CD4-positive, alpha-beta memory T cell (primary cell): Measurements from ENCODE around the gene ASB13. TPM values are rescaled to one million over a fixed set of nuclear protein-coding genes. Genes with fewer than 3 reads are reported as not detected.

Experiments used
- CTCF ChIA-PET: fragments of 350-600 bp; sonication (Branson Sonifier 250); formaldehyde crosslinking; loops from one replicate; lab custom pipeline; 2021; ENCODE audit warnings: inconsistent platforms; ENCODE audit not compliant: partially characterized antibody; lab: Charles Lee
- POLR2A ChIA-PET: fragments of 350-600 bp; sonication (Branson Sonifier 250); formaldehyde crosslinking; loops from one replicate; lab custom pipeline; 2021; ENCODE audit not compliant: partially characterized antibody; lab: Charles Lee
- DNase-seq, 5 donors: peaks; one replicate each; pipeline versions ENCODE4 v3.0.0 to v3.0.0-alpha.2; 2020 to 2022; ENCODE audit warnings: mixed read lengths in 1 of 5
- H3K27ac ChIP-seq: one replicate; pipeline ENCODE4 v1.7.0; 2013; ENCODE audit warnings: low read depth, low read length
- H3K27me3 ChIP-seq: 2 replicates; pipeline ENCODE4 v1.7.0; 2013; ENCODE audit warnings: mild to moderate bottlenecking, low read length, moderate library complexity; ENCODE audit not compliant: insufficient read depth
- H3K36me3 ChIP-seq: 2 replicates; pipeline ENCODE4 v1.7.0; 2013; ENCODE audit warnings: mild to moderate bottlenecking, low read length, moderate library complexity; ENCODE audit not compliant: insufficient read depth
- H3K4me1 ChIP-seq: 2 replicates; pipeline ENCODE4 v1.7.0; 2013; ENCODE audit warnings: mild to moderate bottlenecking, low read length, moderate library complexity; ENCODE audit not compliant: insufficient read depth
- H3K4me3 ChIP-seq, 2 donors: one replicate each; pipeline ENCODE4 v1.7.0; 2013; ENCODE audit warnings: low read length in 2 of 2, mild to moderate bottlenecking in 1 of 2
- H3K9me3 ChIP-seq, 2 donors: one replicate each; pipeline ENCODE4 v1.7.0; 2013; ENCODE audit warnings: low read length in 2 of 2, control low read depth in 1 of 2; ENCODE audit not compliant: control insufficient read depth in 1 of 2
- H3K27ac Mint-ChIP-seq, 7 donors: one replicate each; pipeline ENCODE4 v1.8.0; 2020 to 2021; ENCODE audit warnings: mixed read lengths in 7 of 7, mild to moderate bottlenecking in 6 of 7, inconsistent platforms in 3 of 7, moderate library complexity in 3 of 7
- H3K27me3 Mint-ChIP-seq, 2 donors: one replicate each; pipeline ENCODE4 v1.8.0; 2020 to 2021; ENCODE audit warnings: mixed read lengths in 2 of 2
- H3K36me3 Mint-ChIP-seq, 2 donors: one replicate each; pipeline ENCODE4 v1.8.0; 2020 to 2021; ENCODE audit warnings: mixed read lengths in 2 of 2, inconsistent platforms in 1 of 2, mild to moderate bottlenecking in 1 of 2
- H3K4me1 Mint-ChIP-seq, 4 donors: one replicate each; pipeline ENCODE4 v1.8.0; 2020 to 2021; ENCODE audit warnings: mixed read lengths in 4 of 4, mild to moderate bottlenecking in 1 of 4
- H3K4me3 Mint-ChIP-seq, 8 donors: one replicate each; pipeline ENCODE4 v1.8.0; 2020 to 2021; ENCODE audit warnings: mixed read lengths in 8 of 8, mild to moderate bottlenecking in 7 of 8, moderate library complexity in 6 of 8, inconsistent platforms in 3 of 8
- H3K9me3 Mint-ChIP-seq, 8 donors: one replicate each; pipeline ENCODE4 v1.8.0; 2020 to 2021; ENCODE audit warnings: mixed read lengths in 8 of 8, mild to moderate bottlenecking in 5 of 8, inconsistent platforms in 3 of 8, moderate library complexity in 1 of 8
- intact Hi-C: fragments of 100-400 bp; cut with micrococcal nuclease; formaldehyde crosslinking; loops from one replicate; pipeline ENCODE4 v1.15.1; 2023
- polyA plus RNA-seq, 2 donors: library from polyadenylated mRNA; unstranded; fragments of 300-500 nt; fragmentation: Illumina TruSeq; gene quantifications; one replicate each; pipeline ENCODE4 v1.2.3, GENCODE V29; 2021
- total RNA-seq, 2 experiments: library from RNA; stranded (reverse); gene quantifications; one replicate each; pipeline ENCODE4 v1.2.3, GENCODE V29; 2021

Gene ASB13
- total and polyA plus RNA-seq, 4 experiments from 2014 or later: 15.4 to 18.5 (median 16.4) TPM

GRCh38 chr10:5684971-5685763, 18.8 kb upstream of the ASB13 start:
- no peaks in the 10 kb centered on the region for H3K9me3 ChIP-seq
- H3K27ac ChIP-seq: peak overlapping the region; percentile 97
- peak overlapping the region; percentile 94 to 99 (median 97) for H3K27ac Mint-ChIP-seq
- POLR2A ChIA-PET: interaction anchor here (1.3 to 2.6 kb wide), 7 partner anchors 16 to 205 kb away, joined by 3 to 16 read pairs (median 6); partner anchors contain the start of genes ANKRD16, FBH1 and GDI2
- no peaks in the 10 kb centered on the region for H3K27me3 ChIP-seq
- no peaks in the 10 kb centered on the region for H3K27me3 Mint-ChIP-seq
- DNase-seq: peak; percentile 68 to 90 (median 73)
- H3K4me1 ChIP-seq: peaks cover 49% of the 10 kb centered on the region
- CTCF ChIA-PET: interaction anchor here (1.0 to 1.8 kb wide), 5 partner anchors 21 to 188 kb away, joined by 3 to 4 read pairs (median 3); no protein-coding TSS in a partner anchor
- no peaks in the 10 kb centered on the region for H3K36me3 ChIP-seq
- peaks cover 4 to 14% of the 10 kb centered on the region in 2 donors for H3K36me3 Mint-ChIP-seq
- peaks cover 25 to 61% (median 40%) of the 10 kb centered on the region in 4 donors for H3K4me1 Mint-ChIP-seq
- peak overlapping the region; percentile 76 to 83 for H3K4me3 ChIP-seq
- intact Hi-C loops: loop anchor here (1.0 to 10.0 kb wide), 6 partner anchors 18 to 290 kb away; partner anchors contain the start of genes ASB13, GDI2 and IL15RA
- H3K4me3 Mint-ChIP-seq: peak overlapping the region; percentile 95 to 99 (median 98)
- no peaks in the 10 kb centered on the region for H3K9me3 Mint-ChIP-seq

- no peaks in the 10 kb centered on the region for H3K9me3 Mint-ChIP-seq
These were observed 18.0 kb upstream of the ASB13 start, which contains the start of gene TASOR2 for GRCh38 chr10:5684318-5684970. TSS of gene TASOR2 (plus strand) at chr10:5684838. CDS start at chr10:5720643, 35,805 bp downstream.

GRCh38 chr10:5683065-5683464, 16.7 kb upstream of the ASB13 start:
- H3K27ac ChIP-seq: no peak overlapping the region
- H3K4me3 ChIP-seq: no peak overlapping the region
- H3K4me1 ChIP-seq: peaks cover 34% of the 10 kb centered on the region
- no peak for DNase-seq
- POLR2A ChIA-PET: interaction anchor here (1.3 to 2.6 kb wide), 2 partner anchors 9 to 131 kb away, joined by 5 to 16 read pairs; partner anchors contain the start of gene GDI2
- no peaks in the 10 kb centered on the region for H3K9me3 ChIP-seq
- peak overlapping the region in 6 of 7 donors; percentile 8 to 58 (median 32) for H3K27ac Mint-ChIP-seq
- H3K27me3 ChIP-seq: no peaks in the 10 kb centered on the region
- H3K36me3 ChIP-seq: no peaks in the 10 kb centered on the region
- H3K27me3 Mint-ChIP-seq: peaks cover 6 to 8% of the 10 kb centered on the region in 2 donors
- peak overlapping the region in 2 of 8 donors; percentile 43 to 70 for H3K4me3 Mint-ChIP-seq
- peaks cover 19 to 46% (median 28%) of the 10 kb centered on the region in 4 donors for H3K4me1 Mint-ChIP-seq
- no peaks in the 10 kb centered on the region for H3K9me3 Mint-ChIP-seq
- peaks cover 0 to 10% of the 10 kb centered on the region in 2 donors for H3K36me3 Mint-ChIP-seq
- CTCF ChIA-PET: interaction anchor here (1.0 to 1.8 kb wide), 3 partner anchors 9 to 54 kb away, joined by 4 read pairs; no protein-coding TSS in a partner anchor
- intact Hi-C loops: loop anchor here (10.0 kb wide), 2 partner anchors 92 to 292 kb away; partner anchors contain the start of gene IL15RA

More at GRCh38 chr10:5684318-5684970, 18.0 kb upstream of the ASB13 start, which contains the start of gene TASOR2:
- peaks cover 48% of the 10 kb centered on the region for H3K4me1 ChIP-seq
- Mint-ChIP-seq H3K27me3 (no peaks in the 10 kb centered on the region), H3K27ac (peak within 1 kb of the TSS; percentile 94 to 99 (median 99)), H3K36me3 (peaks cover 4 to 14% of the 10 kb centered on the region in 2 donors), H3K4me3 (peak within 1 kb of the TSS; percentile 95 to 99 (median 98)), H3K4me1 (peaks cover 25 to 58% (median 37%) of the 10 kb centered on the region in 4 donors)
- H3K27ac ChIP-seq: peak within 1 kb of the TSS; percentile 97
- peak within 1 kb of the TSS; percentile 76 to 83 for H3K4me3 ChIP-seq
- H3K36me3 ChIP-seq: no peaks in the 10 kb centered on the region
- peak; percentile 92 to 93 (median 93) for DNase-seq
- POLR2A ChIA-PET: interaction anchor here (0.7 to 2.6 kb wide), 10 partner anchors 8 to 206 kb away, joined by 3 to 16 read pairs (median 4); partner anchors contain the start of genes ANKRD16, FBH1 and GDI2
- no peaks in the 10 kb centered on the region for H3K27me3 ChIP-seq
- H3K9me3 ChIP-seq: no peaks in the 10 kb centered on the region
- CTCF ChIA-PET: interaction anchor here (0.8 to 1.8 kb wide), 7 partner anchors 19 to 189 kb away, joined by 3 to 4 read pairs (median 3); no protein-coding TSS in a partner anchor
- intact Hi-C loops: loop anchor here (1.0 to 10.0 kb wide), 5 partner anchors 18 to 290 kb away; partner anchors contain the start of genes ASB13, GDI2 and IL15RA

- no peaks in the 10 kb centered on the region for H3K27me3 ChIP-seq
- peaks cover 14 to 34% (median 19%) of the 10 kb centered on the region in 4 donors for H3K4me1 Mint-ChIP-seq
- peaks cover 23% of the 10 kb centered on the region for H3K4me1 ChIP-seq
- no peaks in the 10 kb centered on the region for H3K36me3 ChIP-seq
- H3K9me3 Mint-ChIP-seq: no peaks in the 10 kb centered on the region
- H3K27ac ChIP-seq: no peak overlapping the region
- H3K9me3 ChIP-seq: no peaks in the 10 kb centered on the region
- peaks cover 0 to 10% of the 10 kb centered on the region in 2 donors for H3K36me3 Mint-ChIP-seq
- H3K4me3 Mint-ChIP-seq: peak overlapping the region in 3 of 8 donors; percentile 12 to 76 (median 58)
- H3K27me3 Mint-ChIP-seq: peaks cover 13 to 14% of the 10 kb centered on the region in 2 donors
- H3K27ac Mint-ChIP-seq: peak overlapping the region in 3 of 7 donors; percentile 11 to 30 (median 20)
- no peak overlapping the region for H3K4me3 ChIP-seq
- intact Hi-C loops: loop anchor here (10.0 kb wide), 2 partner anchors 93 to 293 kb away; partner anchors contain the start of gene IL15RA
- DNase-seq: no peak
- ChIA-PET CTCF (no interaction called here), POLR2A (no interaction called here)
These were observed 15.5 kb upstream of the ASB13 start for GRCh38 chr10:5681930-5682329.

GRCh38 chr10:5679606-5680005, 13.2 kb upstream of the ASB13 start:
- no peak for DNase-seq
- Histone ChIP-seq H3K36me3 (no peaks in the 10 kb centered on the region), H3K4me1 (peaks cover 8% of the 10 kb centered on the region), H3K27ac (no peak overlapping the region), H3K27me3 (no peaks in the 10 kb centered on the region), H3K4me3 (no peak overlapping the region), H3K9me3 (no peaks in the 10 kb centered on the region)
- H3K36me3 Mint-ChIP-seq: peaks cover 0 to 2% of the 10 kb centered on the region in 2 donors
- H3K4me1 Mint-ChIP-seq: peaks cover 7 to 15% (median 9%) of the 10 kb centered on the region in 4 donors
- H3K27me3 Mint-ChIP-seq: peaks cover 17 to 21% of the 10 kb centered on the region in 2 donors
- H3K4me3 Mint-ChIP-seq: no peak overlapping the region
- ChIA-PET CTCF (no interaction called here), POLR2A (no interaction called here)
- H3K27ac Mint-ChIP-seq: no peak overlapping the region
- intact Hi-C loops: loop anchor here (10.0 kb wide), 2 partner anchors 95 to 295 kb away; partner anchors contain the start of gene IL15RA
- peaks cover 0 to 3% (median under 1%) of the 10 kb centered on the region in 8 donors for H3K9me3 Mint-ChIP-seq

- Mint-ChIP-seq H3K36me3 (peaks cover 0 to 2% of the 10 kb centered on the region in 2 donors), H3K9me3 (peaks cover 0 to 9% (median 5%) of the 10 kb centered on the region in 8 donors), H3K4me3 (no peak overlapping the region), H3K27ac (no peak overlapping the region), H3K4me1 (peaks cover 3 to 9% (median 5%) of the 10 kb centered on the region in 4 donors), H3K27me3 (peaks cover 17 to 24% of the 10 kb centered on the region in 2 donors)
- ChIA-PET POLR2A (no interaction called here), CTCF (no interaction called here)
- H3K27me3 ChIP-seq: no peaks in the 10 kb centered on the region
- H3K27ac ChIP-seq: no peak overlapping the region
- H3K4me3 ChIP-seq: no peak overlapping the region
- H3K4me1 ChIP-seq: peaks cover 4% of the 10 kb centered on the region
- DNase-seq: no peak
- intact Hi-C loops: no loop called here
- no peaks in the 10 kb centered on the region for H3K9me3 ChIP-seq
- no peaks in the 10 kb centered on the region for H3K36me3 ChIP-seq
These were observed 12.6 kb upstream of the ASB13 start for GRCh38 chr10:5679037-5679435.
